Ishikawa (cell line): ENCODE data around the gene ENTREP1.

Experiments used
- CREB1 ChIP-seq: IDR thresholded peaks from 2 replicates; pipeline ENCODE4 v1.6.1; 2012; ENCODE audit warnings: low read depth
- EGR1 ChIP-seq: IDR thresholded peaks from 2 replicates; pipeline ENCODE4 v1.6.1; 2012
- EP300 ChIP-seq: IDR thresholded peaks from 2 replicates; pipeline ENCODE4 v1.6.1; 2012; ENCODE audit warnings: borderline replicate concordance
- MAX ChIP-seq: IDR thresholded peaks from 2 replicates; pipeline ENCODE4 v1.6.1; 2012
- RAD21 ChIP-seq: IDR thresholded peaks from 2 replicates; pipeline ENCODE4 v1.6.1; 2012; ENCODE audit warnings: low read depth
- REST ChIP-seq: IDR thresholded peaks from 2 replicates; pipeline ENCODE4 v1.6.1; 2012; ENCODE audit warnings: low read depth, mild to moderate bottlenecking
- TCF12 ChIP-seq: IDR thresholded peaks from 2 replicates; pipeline ENCODE4 v1.6.1; 2012; ENCODE audit warnings: low read depth
- USF1 ChIP-seq: IDR thresholded peaks from 2 replicates; pipeline ENCODE4 v1.6.1; 2012
- YY1 ChIP-seq: IDR thresholded peaks from 2 replicates; pipeline ENCODE4 v1.6.1; 2012; ENCODE audit warnings: low read depth
- ZBTB7A ChIP-seq: IDR thresholded peaks from 2 replicates; pipeline ENCODE4 v1.6.1; 2012; ENCODE audit warnings: low read depth

- TF ChIP-seq CREB1 (no peak), EP300 (no peak), ZBTB7A (no peak), MAX (no peak), EGR1 (no peak), TCF12 (no peak), RAD21 (no peak), YY1 (no peak), USF1 (no peak), REST (no peak)
Measured at GRCh38 chr9:69382135-69382534, 57.1 kb downstream of the ENTREP1 start.
